ENCODE data around the gene HGF.

HGF gene

GRCh38 chr7:81714306-81714705 is 55.5 kb downstream of the HGF start:
- Histone ChIP-seq H3K36me3 (ENCODE audit: insufficient read depth, low read length) (no peaks in the 10 kb centered on the region), H3K4me3 (ENCODE audit: low read length, poor library complexity, severe bottlenecking) (no peak overlapping the region), H3K79me2 (ENCODE audit: insufficient read depth, low read length) (no peaks in the 10 kb centered on the region), H3K27me3 (ENCODE audit: insufficient read depth, low read length, poor library complexity, severe bottlenecking) (no peaks in the 10 kb centered on the region), H3K9ac (ENCODE audit: low read depth, low read length, poor library complexity, severe bottlenecking) (no peak overlapping the region), H3K4me2 (ENCODE audit: low read depth, low read length, poor library complexity, severe bottlenecking) (no peak overlapping the region), H2AFZ (ENCODE audit: low read length) (no peak overlapping the region), H3K4me1 (ENCODE audit: insufficient read depth, low read length, poor library complexity, severe bottlenecking) (no peaks in the 10 kb centered on the region), H3F3A (ENCODE audit: low read depth) (no peaks in the 10 kb centered on the region), H3K9me3 (ENCODE audit: insufficient read depth, low read depth, low read length) (no peaks in the 10 kb centered on the region), H3K9me2 (replicated peaks; ENCODE audit: low read depth, low read length) (no peaks in the 10 kb centered on the region), H4K20me1 (ENCODE audit: insufficient read depth, low read length, poor library complexity, severe bottlenecking) (no peaks in the 10 kb centered on the region)
- TF ChIP-seq CTCF (conservative IDR thresholded peaks at IDR 0.05; ENCODE audit: low read length), result no peak
- no peak for TF ChIP-seq EZH2phosphoT487 (IDR thresholded peaks at IDR 0.05; ENCODE audit: borderline replicate concordance)

GRCh38 chr7:81710751-81711150 is 59.1 kb downstream of the HGF start:
- Histone ChIP-seq H3K4me1 (ENCODE audit: insufficient read depth, low read length, poor library complexity, severe bottlenecking) (no peaks in the 10 kb centered on the region), H4K20me1 (ENCODE audit: insufficient read depth, low read length, poor library complexity, severe bottlenecking) (no peaks in the 10 kb centered on the region), H3K79me2 (ENCODE audit: insufficient read depth, low read length) (no peaks in the 10 kb centered on the region), H3K36me3 (ENCODE audit: insufficient read depth, low read length) (no peaks in the 10 kb centered on the region), H3K9me3 (ENCODE audit: insufficient read depth, low read depth, low read length) (no peaks in the 10 kb centered on the region), H3K27me3 (ENCODE audit: insufficient read depth, low read length, poor library complexity, severe bottlenecking) (no peaks in the 10 kb centered on the region), H3K4me2 (ENCODE audit: low read depth, low read length, poor library complexity, severe bottlenecking) (no peak overlapping the region), H3K4me3 (ENCODE audit: low read length, poor library complexity, severe bottlenecking) (no peak overlapping the region), H3K9me2 (replicated peaks; ENCODE audit: low read depth, low read length) (no peaks in the 10 kb centered on the region), H2AFZ (ENCODE audit: low read length) (no peak overlapping the region), H3F3A (ENCODE audit: low read depth) (no peaks in the 10 kb centered on the region), H3K9ac (ENCODE audit: low read depth, low read length, poor library complexity, severe bottlenecking) (no peak overlapping the region)
- TF ChIP-seq EZH2phosphoT487 (IDR thresholded peaks at IDR 0.05; ENCODE audit: borderline replicate concordance) (no peak), CTCF (conservative IDR thresholded peaks at IDR 0.05; ENCODE audit: low read length) (no peak)

GRCh38 chr7:81709836-81710235 is 60.0 kb downstream of the HGF start:
- no peak overlapping the region for H3K4me2 ChIP-seq (ENCODE audit: low read depth, low read length, poor library complexity, severe bottlenecking)
- no peaks in the 10 kb centered on the region for H3K4me1 ChIP-seq (ENCODE audit: insufficient read depth, low read length, poor library complexity, severe bottlenecking)
- no peaks in the 10 kb centered on the region for H3K36me3 ChIP-seq (ENCODE audit: insufficient read depth, low read length)
- H3K9me2 ChIP-seq (replicated peaks; ENCODE audit: low read depth, low read length), result no peaks in the 10 kb centered on the region
- no peaks in the 10 kb centered on the region for H3K79me2 ChIP-seq (ENCODE audit: insufficient read depth, low read length)
- H3K9ac ChIP-seq (ENCODE audit: low read depth, low read length, poor library complexity, severe bottlenecking), result no peak overlapping the region
- no peaks in the 10 kb centered on the region for H3K9me3 ChIP-seq (ENCODE audit: insufficient read depth, low read depth, low read length)
- no peak overlapping the region for H3K4me3 ChIP-seq (ENCODE audit: low read length, poor library complexity, severe bottlenecking)
- no peaks in the 10 kb centered on the region for H4K20me1 ChIP-seq (ENCODE audit: insufficient read depth, low read length, poor library complexity, severe bottlenecking)
- TF ChIP-seq CTCF (conservative IDR thresholded peaks at IDR 0.05; ENCODE audit: low read length) (no peak), EZH2phosphoT487 (IDR thresholded peaks at IDR 0.05; ENCODE audit: borderline replicate concordance) (no peak)
- H3F3A ChIP-seq (ENCODE audit: low read depth), result no peaks in the 10 kb centered on the region
- H2AFZ ChIP-seq (ENCODE audit: low read length), result no peak overlapping the region
- H3K27me3 ChIP-seq (ENCODE audit: insufficient read depth, low read length, poor library complexity, severe bottlenecking), result no peaks in the 10 kb centered on the region

Data from Loucy (cell line).